GM18505 (cell line): ENCODE data around the gene HDAC7.
A peak's percentile ranks its signal among the peaks of the same experiment; 100 is the strongest.

Experiments
- ATAC-seq: cut with Tn5 transposase; IDR thresholded peaks from one replicate; pipeline ENCODE4 v1.9.1; 2021; ENCODE audit not compliant: unreplicated experiment
- POLR2A ChIP-seq: IDR thresholded peaks from 4 replicates; pipeline ENCODE4 v1.6.1; 2011; ENCODE audit warnings: borderline replicate concordance; ENCODE audit not compliant: insufficient read depth, insufficient read length; ENCODE audit errors: extremely low read depth

HDAC7 gene

DNA sequence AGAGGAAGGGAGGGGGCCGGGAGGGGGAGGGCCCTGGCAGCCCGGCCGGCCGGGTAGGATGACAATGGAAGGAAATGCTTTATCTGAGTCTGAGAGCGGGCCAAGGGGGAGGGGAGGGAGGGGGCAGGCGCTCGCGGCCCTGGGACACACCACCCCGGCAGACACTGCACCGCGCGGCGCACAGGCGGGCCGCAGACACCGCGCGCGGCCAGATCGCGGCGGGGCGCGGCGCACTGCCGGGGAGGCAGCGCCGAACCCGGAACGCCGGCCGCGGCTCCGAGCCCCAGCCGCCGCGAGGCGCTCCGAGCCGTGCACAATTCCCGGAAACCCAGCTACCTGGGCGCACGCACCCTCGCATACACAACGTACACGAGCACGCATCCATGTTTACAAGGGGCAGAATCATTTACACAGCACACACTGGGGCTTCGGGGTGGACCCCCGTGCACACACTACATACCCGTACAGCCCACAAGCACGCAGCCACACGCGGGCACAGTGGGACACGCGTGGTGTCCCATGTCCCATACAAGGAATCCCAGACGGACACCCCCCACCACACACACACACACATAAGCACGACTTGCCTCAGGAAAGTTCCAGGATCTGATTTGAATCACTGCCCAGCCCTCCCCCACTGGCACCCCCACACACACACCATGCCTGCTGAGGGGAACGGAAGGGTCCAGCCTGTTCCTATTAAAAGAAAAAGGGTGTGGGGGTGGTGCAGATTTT lies at the start of gene HDAC7:
Gene HDAC7, minus strand, starts transcription at position 8 of the 735 bp plus-strand sequence. CDS start 118 bp downstream, outside the sequence.
- ATAC-seq, result peak; percentile 38
- TF ChIP-seq POLR2A, result peak; percentile 60

DNA sequence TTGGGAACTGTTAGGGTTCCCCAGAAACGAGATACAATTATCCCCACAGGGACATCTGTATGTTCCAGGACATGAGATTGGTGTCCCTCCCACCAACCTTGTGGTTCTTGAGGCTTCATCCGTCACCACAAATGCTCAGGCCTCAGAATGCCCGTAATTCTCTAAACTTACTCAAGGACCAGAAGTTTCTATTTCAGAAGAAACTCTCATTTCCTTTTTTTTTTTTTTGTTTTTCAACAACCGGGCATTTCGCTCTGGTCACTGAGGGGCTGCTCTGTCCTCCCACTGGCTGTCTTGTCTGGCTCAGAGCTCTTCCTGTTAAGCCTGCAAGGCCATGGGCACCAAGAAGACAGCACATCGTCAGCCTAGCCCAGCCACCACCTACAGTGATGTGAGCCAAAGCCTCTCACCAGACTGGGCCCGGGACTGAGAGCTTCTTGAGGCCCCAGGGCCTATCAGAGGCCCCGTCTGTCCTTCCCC lies 48.9 kb upstream of the HDAC7 start:
- peak; percentile 61 for ATAC-seq
- TF ChIP-seq POLR2A, result no peak

DNA sequence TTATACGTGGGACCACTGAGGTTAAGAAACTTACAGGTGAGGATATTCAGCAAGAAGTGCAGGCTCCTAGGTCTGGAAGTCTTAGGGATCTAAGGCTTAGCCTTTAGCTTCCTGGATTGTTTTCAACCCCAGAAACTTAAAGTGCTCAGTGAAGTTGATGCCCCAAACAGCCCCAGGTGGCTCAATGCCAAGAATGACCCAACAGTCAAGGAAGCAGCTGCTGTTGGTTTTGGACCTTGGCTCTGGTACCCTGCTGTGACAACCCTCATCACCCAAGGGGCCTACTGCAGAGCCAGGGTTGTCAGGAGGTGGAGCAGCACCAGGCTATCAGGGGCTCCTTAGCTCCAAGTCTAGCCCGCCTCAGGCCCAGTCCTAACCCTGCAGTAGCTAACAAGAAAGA lies 48.3 kb upstream of the HDAC7 start:
- ATAC-seq, result peak; percentile 3
- TF ChIP-seq POLR2A, result no peak

DNA sequence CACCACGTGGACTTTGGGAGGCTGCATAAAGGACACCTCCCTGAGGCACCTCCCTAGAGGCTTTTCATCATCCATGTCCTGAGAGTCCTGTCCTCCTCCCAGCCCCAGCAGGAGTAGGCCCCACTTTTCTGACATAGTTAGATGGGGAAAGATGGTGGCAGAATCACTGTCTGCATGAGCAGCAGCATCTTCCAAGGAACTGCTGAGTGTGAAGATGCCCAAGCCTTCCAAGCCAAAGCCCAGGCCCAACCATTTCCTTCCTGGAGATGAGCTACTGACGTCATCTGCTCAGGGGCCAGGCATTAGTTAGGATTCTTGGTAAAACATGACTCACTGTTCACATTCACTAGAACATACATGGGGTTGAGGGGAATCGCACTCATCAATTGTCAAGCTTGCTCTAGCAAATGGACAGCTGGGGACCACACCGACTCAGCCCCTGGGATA lies 47.8 kb upstream of the HDAC7 start:
- TF ChIP-seq POLR2A, result no peak

DNA sequence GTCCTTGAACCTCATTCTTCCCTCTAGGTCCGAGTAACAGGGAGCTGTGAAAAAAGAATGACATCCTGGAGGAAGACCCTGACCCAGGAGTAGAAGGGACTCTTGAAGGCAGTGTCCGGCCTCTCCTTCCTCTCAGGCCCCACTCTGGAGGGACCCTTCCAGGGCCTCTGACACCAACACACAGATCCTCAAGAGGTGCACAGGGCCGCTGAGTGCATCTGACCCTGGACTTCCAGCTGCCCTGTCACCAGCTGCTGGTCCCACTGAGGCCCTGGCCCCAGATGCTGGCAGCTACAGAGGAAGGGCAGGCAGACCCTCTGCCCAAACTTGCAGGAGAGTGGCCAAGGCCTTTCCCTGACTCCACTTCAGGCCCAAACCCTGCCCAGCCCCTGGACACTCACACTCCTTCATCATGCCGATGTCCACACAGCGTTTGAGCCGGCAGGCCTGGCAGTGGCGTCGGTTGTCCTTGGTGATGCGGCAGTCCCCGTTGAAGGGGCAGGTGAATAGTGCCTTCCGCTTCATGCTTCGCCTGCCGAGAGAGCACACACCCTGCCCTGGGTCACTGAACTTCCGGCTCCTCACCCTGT lies 45.0 kb upstream of the HDAC7 start:
- ATAC-seq, result no peak
- TF ChIP-seq POLR2A, result no peak

More for the DNA sequence above, 47.8 kb upstream of the HDAC7 start:
- ATAC-seq, result no peak

DNA sequence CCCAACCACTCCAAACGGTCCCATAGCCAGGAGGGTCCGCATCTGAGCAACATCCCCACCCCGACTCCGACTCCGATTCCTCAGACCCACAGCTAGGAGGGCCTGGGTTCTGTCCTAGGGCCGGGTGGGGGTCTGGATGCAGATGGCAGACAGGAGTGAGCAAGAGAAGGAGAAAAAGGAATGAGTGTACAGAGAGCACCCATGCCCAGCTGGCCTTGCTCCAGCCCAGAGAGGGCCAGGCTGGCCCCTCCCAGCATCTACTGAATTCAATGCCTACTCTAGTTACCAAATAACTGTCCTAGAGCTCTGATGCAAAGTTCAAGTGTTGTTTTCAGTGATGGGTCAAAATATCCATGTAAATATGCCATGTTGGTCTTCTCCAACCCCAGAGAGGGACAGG lies 44.3 kb upstream of the HDAC7 start:
- no peak for TF ChIP-seq POLR2A
- ATAC-seq, result no peak

DNA sequence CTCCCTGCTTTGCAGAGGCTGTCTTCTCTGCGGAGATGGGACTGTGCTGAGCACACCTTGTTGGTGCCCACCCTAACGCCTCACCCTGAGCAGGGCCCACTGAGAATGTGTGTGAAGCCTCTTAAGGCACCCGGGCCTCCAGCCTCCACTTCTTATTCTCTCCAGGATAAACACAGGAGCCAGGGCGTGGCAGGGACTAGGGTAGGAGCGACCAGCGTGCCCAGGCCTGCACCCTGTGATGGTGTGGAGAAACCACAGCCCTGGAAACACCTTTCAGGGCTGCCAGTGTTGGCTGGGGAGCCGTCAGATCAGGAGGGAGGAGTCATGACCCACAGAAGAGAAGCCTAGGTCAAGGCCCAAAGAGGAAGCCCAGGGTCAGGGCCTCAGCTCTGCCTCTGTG lies 43.8 kb upstream of the HDAC7 start:
- ATAC-seq, result no peak

DNA sequence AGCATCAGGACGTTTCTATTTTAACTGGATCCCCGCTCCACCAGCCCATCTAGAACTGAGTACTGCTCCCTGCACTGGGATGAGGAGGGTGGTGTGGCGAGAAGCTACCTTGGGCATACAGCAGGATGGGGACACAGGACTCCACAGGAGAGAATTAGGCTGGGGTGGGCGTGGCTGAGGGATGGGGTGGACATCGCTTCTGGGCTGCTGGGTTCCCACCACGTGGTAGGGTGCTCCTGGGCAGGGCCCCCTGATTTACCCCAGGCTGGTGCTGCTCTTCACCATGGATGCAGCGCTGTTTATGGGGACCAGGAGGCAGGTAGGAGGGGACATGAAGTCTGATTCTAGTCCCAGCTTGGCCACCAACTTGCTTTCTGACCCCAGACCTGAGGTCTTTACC lies 43.2 kb upstream of the HDAC7 start:
- no peak for ATAC-seq
- no peak for TF ChIP-seq POLR2A

More for the DNA sequence above, 43.8 kb upstream of the HDAC7 start:
- no peak for TF ChIP-seq POLR2A

DNA sequence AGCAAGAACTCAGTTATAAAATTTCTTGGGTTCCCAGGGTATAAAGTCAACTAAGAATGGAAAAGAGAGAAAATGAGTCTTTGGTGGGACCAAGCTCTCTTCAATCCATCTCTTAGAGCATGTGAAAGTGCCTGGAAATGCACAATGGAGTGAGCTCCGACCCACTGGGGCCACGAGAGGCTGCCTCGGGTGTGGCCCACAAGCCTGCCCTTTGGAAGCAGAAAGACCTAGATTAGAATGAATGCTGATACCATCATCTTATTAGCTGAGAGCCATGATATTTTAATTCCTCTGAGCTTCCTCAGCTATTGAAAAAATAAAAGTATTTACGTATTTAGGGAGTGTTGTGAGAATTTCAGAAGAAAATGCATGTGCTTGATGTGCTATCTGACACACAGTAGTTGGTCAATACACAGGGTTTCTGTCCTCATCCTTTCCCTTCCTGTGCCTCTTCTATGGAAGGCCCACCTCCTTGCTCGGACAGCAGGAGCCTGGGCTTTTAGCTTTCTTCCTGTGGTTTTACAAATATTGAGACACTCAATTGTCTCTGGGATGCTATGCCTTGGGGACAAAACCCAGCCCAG lies 42.6 kb upstream of the HDAC7 start:
- no peak for TF ChIP-seq POLR2A
- ATAC-seq, result no peak

DNA sequence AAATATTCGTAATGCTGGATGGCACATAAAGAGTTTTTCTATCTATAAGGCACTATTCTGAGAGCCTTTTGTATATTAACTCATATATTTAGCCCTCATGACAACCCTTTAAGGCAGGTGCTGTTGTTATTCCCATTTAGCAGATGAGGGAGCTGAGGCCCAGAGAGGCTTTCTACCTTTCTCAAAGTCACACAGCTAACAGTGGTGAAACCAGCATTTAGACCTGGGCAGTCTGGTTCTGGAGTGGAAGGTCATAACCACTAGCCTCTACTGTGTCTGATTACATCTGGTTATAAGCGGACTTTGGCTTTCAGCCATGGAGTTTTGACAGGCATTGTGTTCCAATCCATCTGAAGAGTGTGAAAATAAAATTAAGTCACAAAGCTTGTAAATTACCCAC lies 41.2 kb upstream of the HDAC7 start:
- no peak for TF ChIP-seq POLR2A
- no peak for ATAC-seq

DNA sequence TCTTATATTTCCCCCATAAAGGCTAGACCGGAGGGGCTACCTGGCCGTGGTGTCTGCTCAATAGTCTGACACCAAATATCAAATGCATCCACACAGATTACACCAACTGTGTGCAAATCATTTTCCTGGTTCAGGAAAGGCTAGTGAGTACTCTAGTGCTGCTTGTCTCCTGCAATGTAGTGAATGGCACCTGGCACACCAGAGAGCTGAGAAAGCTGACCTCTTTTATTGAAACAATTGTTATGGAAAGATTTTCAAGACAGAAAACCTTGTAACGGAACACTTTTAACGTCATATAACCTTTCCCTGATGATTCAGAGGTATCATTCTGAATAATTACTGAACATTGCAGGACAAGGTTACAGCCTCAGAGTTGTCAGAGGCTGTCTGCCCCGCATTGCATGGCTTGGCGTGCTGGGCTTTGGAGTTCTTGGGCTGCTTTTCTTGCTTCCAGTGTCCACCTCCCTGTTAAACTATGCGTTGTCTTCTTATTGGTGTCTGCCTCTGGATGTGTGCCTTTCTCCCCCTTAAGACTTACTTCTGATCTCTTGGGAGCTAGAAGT lies 40.7 kb upstream of the HDAC7 start:
- no peak for TF ChIP-seq POLR2A
- ATAC-seq, result no peak

DNA sequence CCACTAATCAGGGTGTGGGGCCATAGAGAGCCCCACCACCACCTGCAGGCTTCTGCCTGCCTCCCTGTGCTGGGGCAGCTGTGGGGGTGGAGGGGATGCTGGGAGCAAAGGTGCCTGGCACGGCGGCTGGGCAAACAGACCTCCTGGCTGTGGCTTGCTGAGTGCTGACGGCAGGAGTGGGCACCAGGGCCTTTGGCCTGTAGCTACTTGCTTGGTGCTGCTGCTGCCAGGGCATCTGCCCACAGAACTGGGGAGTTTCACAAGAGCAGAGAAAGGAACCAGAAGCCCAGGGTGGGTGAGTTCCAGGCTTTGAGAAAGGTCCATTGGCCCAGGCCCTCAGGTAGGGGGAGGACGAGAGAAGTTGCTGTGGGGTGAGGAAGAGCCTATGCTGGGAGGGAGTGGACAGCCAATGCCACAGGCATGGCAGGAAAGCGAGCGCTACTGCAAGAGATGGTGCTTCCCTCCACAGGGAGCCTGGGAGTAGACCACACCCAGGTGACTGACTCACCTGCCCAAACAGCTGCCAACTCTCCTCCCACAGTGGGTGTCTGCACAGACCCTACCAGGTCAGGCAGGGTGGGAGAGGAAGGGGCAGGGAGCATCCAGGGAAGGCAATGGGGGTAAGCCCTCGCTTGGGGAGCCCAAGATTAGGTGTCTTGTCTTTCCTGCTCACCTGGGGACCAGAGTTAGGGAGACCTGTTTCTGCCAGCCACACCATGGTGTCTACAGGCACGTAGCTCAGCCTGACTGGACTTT lies 39.0 kb upstream of the HDAC7 start:
- no peak for TF ChIP-seq POLR2A
- ATAC-seq, result no peak
